RWPE2 (cell line): ENCODE data around the gene AGPAT1.

Experiments used
- ATAC-seq: fragments of 200-7000 bp; cut with Tn5 transposase; 3 replicates; pipeline ENCODE4 v1.9.1; 2021; ENCODE audit warnings: low read depth
- DNase-seq: peaks from one replicate; pipeline ENCODE4 v3.0.0-alpha.2; 2020; ENCODE audit warnings: low spot score
- H3K27ac ChIP-seq: fragments of 450-650 bp; 2 replicates; pipeline ENCODE4 v1.5.1; 2017; ENCODE audit warnings: mild to moderate bottlenecking; ENCODE audit not compliant: poor library complexity, severe bottlenecking
- H3K27me3 ChIP-seq: fragments of 250-450 bp; sonication (Bioruptor Pico); 2 replicates; pipeline ENCODE4 v1.5.1; 2021; ENCODE audit warnings: mild to moderate bottlenecking, moderate library complexity; ENCODE audit not compliant: insufficient read depth, poor library complexity, severe bottlenecking
- H3K36me3 ChIP-seq: fragments of 250-450 bp; sonication (Bioruptor Pico); 2 replicates; pipeline ENCODE4 v1.5.1; 2020; ENCODE audit warnings: low read depth, mild to moderate bottlenecking, moderate library complexity
- H3K4me1 ChIP-seq: fragments of 250-450 bp; sonication (Bioruptor Pico); 2 replicates; pipeline ENCODE4 v1.5.1; 2021; ENCODE audit warnings: mild to moderate bottlenecking, moderate library complexity; ENCODE audit not compliant: insufficient read depth, poor library complexity, severe bottlenecking
- H3K4me3 ChIP-seq: fragments of 250-450 bp; sonication (Bioruptor Pico); 2 replicates; pipeline ENCODE4 v1.5.1; 2021; ENCODE audit warnings: mild to moderate bottlenecking, moderate library complexity; ENCODE audit not compliant: severe bottlenecking
- H3K9me3 ChIP-seq: fragments of 250-450 bp; sonication (Bioruptor Pico); 2 replicates; pipeline ENCODE4 v1.5.1; 2021; ENCODE audit warnings: mild to moderate bottlenecking, moderate library complexity; ENCODE audit not compliant: severe bottlenecking
- TF ChIP-seq, protein P1 (sequence below): fragments of 450-650 bp; IDR thresholded peaks from one replicate; pipeline ENCODE4 v1.5.1; 2017; ENCODE audit warnings: mild to moderate bottlenecking, moderate library complexity; ENCODE audit not compliant: poor library complexity, severe bottlenecking

AGPAT1 gene

DNA sequence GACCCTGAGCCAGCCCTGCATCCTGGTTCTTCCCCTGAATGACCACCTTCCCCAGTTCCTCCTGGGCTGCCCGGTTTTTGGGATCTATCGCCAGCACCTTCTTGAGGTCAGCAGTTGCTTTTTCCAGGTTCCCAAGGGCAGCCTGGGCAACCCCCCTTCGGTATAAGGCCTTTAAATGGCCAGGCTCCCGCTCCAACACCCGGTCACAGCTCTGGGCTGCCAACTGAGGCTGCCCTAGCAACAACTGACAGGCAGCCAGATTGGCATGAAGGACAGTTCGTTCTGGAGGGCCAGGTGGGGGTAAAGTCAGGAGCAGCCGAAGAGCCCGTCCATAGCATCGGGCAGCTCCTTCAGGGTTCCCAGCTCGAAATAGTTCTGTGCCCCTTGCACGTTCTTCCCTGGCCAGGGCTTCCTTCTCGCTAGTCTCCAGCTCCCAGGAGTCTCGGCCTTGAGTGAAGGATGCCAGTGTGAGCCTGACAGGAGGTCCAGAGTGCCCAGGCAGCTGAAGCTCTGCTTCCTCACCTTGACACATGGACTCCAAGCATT lies 47.1 kb downstream of the AGPAT1 start:
- H3K36me3 ChIP-seq: peaks cover 28% of the 10 kb centered on the region
- H3K27me3 ChIP-seq: no peaks in the 10 kb centered on the region
- H3K27ac ChIP-seq: peak overlapping the region; percentile 25
- DNase-seq (no peak), ATAC-seq (no peak)
- H3K4me3 ChIP-seq: no peak overlapping the region
- no peaks in the 10 kb centered on the region for H3K4me1 ChIP-seq
- TF ChIP-seq, protein P1, sequence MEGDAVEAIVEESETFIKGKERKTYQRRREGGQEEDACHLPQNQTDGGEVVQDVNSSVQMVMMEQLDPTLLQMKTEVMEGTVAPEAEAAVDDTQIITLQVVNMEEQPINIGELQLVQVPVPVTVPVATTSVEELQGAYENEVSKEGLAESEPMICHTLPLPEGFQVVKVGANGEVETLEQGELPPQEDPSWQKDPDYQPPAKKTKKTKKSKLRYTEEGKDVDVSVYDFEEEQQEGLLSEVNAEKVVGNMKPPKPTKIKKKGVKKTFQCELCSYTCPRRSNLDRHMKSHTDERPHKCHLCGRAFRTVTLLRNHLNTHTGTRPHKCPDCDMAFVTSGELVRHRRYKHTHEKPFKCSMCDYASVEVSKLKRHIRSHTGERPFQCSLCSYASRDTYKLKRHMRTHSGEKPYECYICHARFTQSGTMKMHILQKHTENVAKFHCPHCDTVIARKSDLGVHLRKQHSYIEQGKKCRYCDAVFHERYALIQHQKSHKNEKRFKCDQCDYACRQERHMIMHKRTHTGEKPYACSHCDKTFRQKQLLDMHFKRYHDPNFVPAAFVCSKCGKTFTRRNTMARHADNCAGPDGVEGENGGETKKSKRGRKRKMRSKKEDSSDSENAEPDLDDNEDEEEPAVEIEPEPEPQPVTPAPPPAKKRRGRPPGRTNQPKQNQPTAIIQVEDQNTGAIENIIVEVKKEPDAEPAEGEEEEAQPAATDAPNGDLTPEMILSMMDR: no peak
- no peaks in the 10 kb centered on the region for H3K9me3 ChIP-seq

DNA sequence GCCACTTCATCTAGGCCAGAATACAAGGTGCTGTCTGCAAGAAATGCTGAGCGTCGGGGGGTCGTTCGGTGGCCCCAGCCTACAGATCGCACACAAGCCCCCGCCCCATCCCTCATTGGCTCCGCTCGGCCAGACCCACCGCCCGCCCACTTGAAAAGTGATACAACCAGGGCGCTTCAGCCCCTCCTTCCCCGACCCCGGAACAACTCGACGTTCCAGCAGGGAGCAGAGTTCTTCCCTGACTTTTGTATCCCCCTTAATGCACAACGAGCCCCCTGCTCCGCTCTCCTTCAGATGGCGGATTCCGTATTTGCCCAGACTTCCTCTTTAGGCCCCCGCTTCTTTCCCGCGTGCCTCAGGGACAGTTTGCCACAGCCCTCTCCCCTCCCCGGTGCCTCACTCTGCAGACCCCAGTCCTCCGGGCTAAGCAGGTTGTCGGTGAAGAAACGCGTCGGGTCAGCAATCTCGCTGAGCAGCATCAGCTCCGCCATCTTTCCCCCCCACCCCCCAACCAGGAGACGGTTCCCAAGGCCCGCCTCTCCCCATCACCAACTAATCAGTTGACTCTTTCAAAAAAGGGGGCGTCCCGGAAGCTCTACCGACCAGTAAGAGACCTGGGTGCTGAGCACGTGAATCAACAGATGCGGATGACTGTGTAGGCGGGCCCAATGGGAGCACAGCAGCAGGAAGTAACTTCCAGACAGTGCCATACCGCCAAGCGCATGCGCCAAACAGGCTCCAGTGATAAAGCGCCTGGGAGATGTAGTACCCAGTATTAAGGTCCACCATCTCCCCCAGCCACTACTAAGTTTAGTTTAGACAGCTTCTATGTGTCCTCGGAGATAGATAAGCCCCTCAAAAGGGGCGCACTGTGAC lies 47.9 kb downstream of the AGPAT1 start, which contains the start of gene ATF6B:
Gene ATF6B (minus strand): TSS at position 530 of the 876 bp plus-strand sequence. CDS start 39 bp downstream, at position 491.
- TF ChIP-seq, protein P1: no peak
- no peaks in the 10 kb centered on the region for H3K4me1 ChIP-seq
- H3K27me3 ChIP-seq: no peaks in the 10 kb centered on the region
- no peaks in the 10 kb centered on the region for H3K9me3 ChIP-seq
- DNase-seq (peak; percentile 99), ATAC-seq (peak; percentile 95)
- peak within 1 kb of the TSS; percentile 78 for H3K4me3 ChIP-seq
- H3K27ac ChIP-seq: peak within 1 kb of the TSS; percentile 30
- H3K36me3 ChIP-seq: peaks cover 29% of the 10 kb centered on the region

DNA sequence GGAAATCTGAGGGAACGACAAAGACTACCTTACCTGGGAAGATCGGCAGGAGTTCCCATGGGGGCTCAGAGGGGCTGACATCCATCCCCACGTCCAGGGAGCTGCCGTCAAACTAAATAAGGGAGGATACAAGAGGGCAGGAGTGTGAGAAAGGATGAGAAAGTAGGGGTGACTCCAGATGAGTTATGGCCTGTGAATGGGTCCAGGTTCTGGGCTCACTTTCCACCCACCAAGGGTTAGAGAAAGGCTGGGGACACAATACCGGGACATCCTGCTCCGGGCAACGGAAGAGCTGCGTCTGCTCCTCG lies 48.5 kb downstream of the AGPAT1 start:
- Histone ChIP-seq H3K9me3 (no peaks in the 10 kb centered on the region), H3K36me3 (peaks cover 29% of the 10 kb centered on the region), H3K4me1 (no peaks in the 10 kb centered on the region), H3K27me3 (no peaks in the 10 kb centered on the region), H3K27ac (peak overlapping the region; percentile 30), H3K4me3 (peak overlapping the region; percentile 78)
- DNase-seq (no peak), ATAC-seq (no peak)
- TF ChIP-seq, protein P1: no peak

DNA sequence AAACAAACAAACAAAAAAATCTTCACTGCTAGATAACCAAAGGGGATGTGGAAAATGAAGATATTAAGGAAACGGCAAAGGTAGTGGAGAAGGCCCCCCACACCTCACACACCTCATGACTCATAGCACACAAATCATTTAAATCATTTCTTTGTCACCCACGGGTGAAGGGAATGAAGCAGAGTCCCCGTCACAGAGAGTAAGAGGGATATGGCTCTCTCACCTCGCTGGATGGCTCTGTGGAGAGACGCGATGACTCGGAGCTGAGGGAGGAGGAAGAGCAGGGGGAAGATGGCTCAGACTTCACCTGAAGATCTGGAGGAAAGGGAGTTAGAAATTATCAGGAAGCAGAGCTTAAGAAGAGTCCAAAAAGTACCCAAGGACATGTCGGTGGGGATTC lies 49.0 kb downstream of the AGPAT1 start:
- H3K36me3 ChIP-seq: peaks cover 34% of the 10 kb centered on the region
- no peaks in the 10 kb centered on the region for H3K9me3 ChIP-seq
- ATAC-seq (no peak), DNase-seq (no peak)
- peak overlapping the region; percentile 30 for H3K27ac ChIP-seq
- no peaks in the 10 kb centered on the region for H3K27me3 ChIP-seq
- H3K4me3 ChIP-seq: peak overlapping the region; percentile 78
- no peaks in the 10 kb centered on the region for H3K4me1 ChIP-seq
- TF ChIP-seq, protein P1: no peak

DNA sequence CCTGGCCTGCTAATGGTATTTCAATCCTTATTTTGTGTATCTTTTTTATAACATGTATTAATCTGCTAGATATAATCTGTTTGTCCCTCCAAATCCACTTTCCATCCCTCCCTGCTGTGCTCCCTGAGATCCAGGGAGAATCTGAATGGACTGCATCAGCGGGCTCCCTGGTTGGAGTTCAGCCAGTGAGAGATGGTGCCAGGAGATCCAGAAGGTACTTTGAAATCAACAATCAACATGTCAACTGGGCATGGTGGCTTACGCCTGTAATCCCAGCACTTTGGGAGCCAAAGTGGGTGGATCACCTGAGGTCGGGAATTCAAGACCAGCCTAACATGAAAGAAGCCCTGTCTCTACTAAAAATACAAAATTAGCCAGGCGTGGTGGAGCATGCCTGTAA lies 52.2 kb downstream of the AGPAT1 start:
- H3K4me3 ChIP-seq: no peak overlapping the region
- H3K36me3 ChIP-seq: peaks cover 51% of the 10 kb centered on the region
- ATAC-seq (no peak), DNase-seq (no peak)
- no peak overlapping the region for H3K27ac ChIP-seq
- no peaks in the 10 kb centered on the region for H3K9me3 ChIP-seq
- no peaks in the 10 kb centered on the region for H3K27me3 ChIP-seq
- TF ChIP-seq, protein P1: no peak
- H3K4me1 ChIP-seq: no peaks in the 10 kb centered on the region
